CD4-positive, CD25-positive, alpha-beta regulatory T cell (primary cell): ENCODE data around the gene BLTP3B. TPM values are rescaled to one million over a fixed set of nuclear protein-coding genes. Genes with fewer than 3 reads are reported as not detected.
A peak's percentile ranks its signal among the peaks of the same experiment; 100 is the strongest.

Experiments used
- ATAC-seq, 2 donors: fragments of 150-1000 bp; cut with Tn5 transposase; one replicate each; pipeline ENCODE4 v1.10.0; 2021; ENCODE audit warnings: low read depth in 2 of 2, moderate number of reproducible peaks in 2 of 2, moderate library complexity in 1 of 2
- DNase-seq, 3 donors: peaks; one replicate each; pipeline versions ENCODE4 v3.0.0 to v3.0.0-alpha.2; 2012 to 2022; ENCODE audit warnings: mixed read lengths in 1 of 3
- H3K27ac ChIP-seq: one replicate; pipeline ENCODE4 v1.7.0; 2013; ENCODE audit warnings: mild to moderate bottlenecking, low read length; ENCODE audit not compliant: insufficient read depth, poor library complexity, severe bottlenecking
- H3K27me3 ChIP-seq: one replicate; pipeline ENCODE4 v1.7.0; 2013; ENCODE audit warnings: low read length; ENCODE audit not compliant: control insufficient read depth, insufficient read depth
- H3K36me3 ChIP-seq: one replicate; pipeline ENCODE4 v1.7.0; 2013; ENCODE audit warnings: mild to moderate bottlenecking, low read length, moderate library complexity; ENCODE audit not compliant: control insufficient read depth, insufficient read depth
- H3K4me1 ChIP-seq: 2 replicates; pipeline ENCODE4 v1.7.0; 2013; ENCODE audit warnings: mild to moderate bottlenecking, low read length; ENCODE audit not compliant: insufficient read depth, control insufficient read depth, poor library complexity, severe bottlenecking
- H3K4me3 ChIP-seq: one replicate; pipeline ENCODE4 v1.7.0; 2013; ENCODE audit warnings: low read depth, mild to moderate bottlenecking, low read length, moderate library complexity
- H3K9me3 ChIP-seq, 2 experiments: 1 replicate in 1 of 2; 2 replicates in 1 of 2; pipeline ENCODE4 v1.7.0; 2013; ENCODE audit warnings: low read length in 2 of 2, mild to moderate bottlenecking in 1 of 2, moderate library complexity in 1 of 2; ENCODE audit not compliant: control insufficient read depth in 2 of 2
- H3K27ac Mint-ChIP-seq, 3 donors: one replicate each; pipeline ENCODE4 v1.8.0; 2020 to 2022; ENCODE audit warnings: mild to moderate bottlenecking in 3 of 3, mixed read lengths in 3 of 3, moderate library complexity in 2 of 3
- H3K27me3 Mint-ChIP-seq: one replicate; pipeline ENCODE4 v1.8.0; 2022; ENCODE audit warnings: mild to moderate bottlenecking, mixed read lengths
- H3K36me3 Mint-ChIP-seq: one replicate; pipeline ENCODE4 v1.8.0; 2020; ENCODE audit warnings: mixed read lengths
- H3K4me1 Mint-ChIP-seq, 4 donors: one replicate each; pipeline ENCODE4 v1.8.0; 2020 to 2022; ENCODE audit warnings: mixed read lengths in 4 of 4, mild to moderate bottlenecking in 1 of 4
- H3K4me3 Mint-ChIP-seq, 4 donors: one replicate each; pipeline ENCODE4 v1.8.0; 2020 to 2022; ENCODE audit warnings: mild to moderate bottlenecking in 4 of 4, mixed read lengths in 4 of 4, moderate library complexity in 3 of 4
- H3K9me3 Mint-ChIP-seq, 7 donors: one replicate each; pipeline ENCODE4 v1.8.0; 2020 to 2022; ENCODE audit warnings: mixed read lengths in 7 of 7, mild to moderate bottlenecking in 3 of 7, moderate library complexity in 2 of 7
- polyA plus RNA-seq, 4 donors: library from polyadenylated mRNA; unstranded; fragments of 300-500 nt; fragmentation: Illumina TruSeq; gene quantifications; one replicate each; pipeline ENCODE4 v1.2.3, GENCODE V29; 2021
- total RNA-seq: library from RNA; stranded (reverse); gene quantifications from one replicate; pipeline ENCODE4 v1.2.3, GENCODE V29; 2022

The BLTP3B gene
- total and polyA plus RNA-seq, 5 donors from 2014 or later: 12.1 to 26.5 (median 16.9) TPM

DNA sequence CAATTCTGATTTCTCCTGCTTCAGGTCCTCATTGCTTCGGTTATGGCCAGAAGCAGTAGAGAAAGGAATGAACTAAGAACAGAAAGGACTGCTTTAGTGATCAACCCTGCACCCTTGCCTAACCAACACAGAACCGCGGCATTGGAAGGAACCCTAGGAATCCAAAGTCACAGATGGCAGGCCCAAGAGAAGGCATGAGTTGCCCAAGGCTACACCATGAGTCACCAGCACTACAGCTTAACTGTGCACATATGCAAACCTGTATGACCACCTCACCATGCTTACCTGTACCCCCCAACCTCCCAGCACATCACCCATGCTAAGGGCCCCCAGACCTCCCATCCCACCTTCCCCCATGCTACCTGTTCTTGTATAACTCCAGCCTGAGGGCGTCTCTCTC, 25.9 kb upstream of the BLTP3B start:
- H3K36me3 Mint-ChIP-seq: peaks cover 4% of the 10 kb centered on the region
- Histone ChIP-seq H3K27ac (no peak overlapping the region), H3K4me1 (peaks cover 2% of the 10 kb centered on the region), H3K36me3 (peaks cover 6% of the 10 kb centered on the region), H3K27me3 (no peaks in the 10 kb centered on the region), H3K4me3 (no peak overlapping the region), H3K9me3 (no peaks in the 10 kb centered on the region)
- H3K4me1 Mint-ChIP-seq: peaks cover 2 to 9% (median 7%) of the 10 kb centered on the region in 4 donors
- H3K27ac Mint-ChIP-seq: no peak overlapping the region
- no peaks in the 10 kb centered on the region for H3K9me3 Mint-ChIP-seq
- no peak for DNase-seq
- no peak for ATAC-seq
- no peaks in the 10 kb centered on the region for H3K27me3 Mint-ChIP-seq
- no peak overlapping the region for H3K4me3 Mint-ChIP-seq

DNA sequence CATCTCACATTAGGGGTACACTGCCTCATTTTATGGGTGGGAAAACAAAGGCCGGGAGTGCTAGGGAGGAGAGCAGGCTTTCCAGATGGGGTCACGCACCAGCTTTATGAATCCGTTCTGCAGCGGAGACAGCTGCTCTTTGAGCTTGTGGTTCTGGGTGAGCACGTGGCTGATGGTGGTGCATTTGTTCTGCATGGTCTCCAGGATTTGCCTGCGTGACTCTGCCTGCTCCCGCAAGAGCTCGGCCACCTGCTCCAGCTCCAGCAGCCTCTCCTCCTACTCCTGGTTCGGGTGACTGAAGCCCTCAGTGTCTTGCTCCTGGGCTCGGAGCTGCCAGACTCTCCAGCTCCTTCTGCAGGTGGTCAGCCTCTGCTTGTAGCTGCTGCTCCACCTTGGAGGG, 23.6 kb upstream of the BLTP3B start:
- Histone ChIP-seq H3K9me3 (no peaks in the 10 kb centered on the region), H3K27ac (no peak overlapping the region), H3K36me3 (peaks cover 2% of the 10 kb centered on the region), H3K4me3 (no peak overlapping the region), H3K4me1 (peaks cover 5% of the 10 kb centered on the region), H3K27me3 (no peaks in the 10 kb centered on the region)
- DNase-seq (no peak), ATAC-seq (no peak)
- Mint-ChIP-seq H3K9me3 (no peaks in the 10 kb centered on the region), H3K4me1 (peaks cover 6 to 15% (median 10%) of the 10 kb centered on the region in 4 donors), H3K27ac (no peak overlapping the region), H3K4me3 (no peak overlapping the region), H3K36me3 (peaks cover 4% of the 10 kb centered on the region), H3K27me3 (no peaks in the 10 kb centered on the region)

DNA sequence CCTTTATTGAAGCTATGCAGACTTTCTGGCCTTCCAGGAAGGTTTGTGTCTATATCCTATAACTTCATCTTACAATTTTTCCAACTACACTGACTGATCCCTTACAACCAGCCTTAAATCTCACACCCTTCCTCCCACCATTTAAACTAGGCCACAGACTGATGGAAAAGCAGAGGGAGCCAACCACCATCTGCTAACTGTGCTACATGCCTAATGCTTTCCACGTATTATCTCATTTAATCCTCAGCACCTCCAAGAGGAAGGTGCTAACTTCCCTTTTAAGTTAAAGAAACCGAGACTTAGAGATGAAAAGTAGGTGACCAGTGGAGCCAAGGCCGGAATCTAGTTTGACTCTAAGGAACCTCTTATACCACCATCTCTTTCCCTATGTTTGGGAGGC, 22.7 kb upstream of the BLTP3B start:
- no peaks in the 10 kb centered on the region for H3K27me3 ChIP-seq

DNA sequence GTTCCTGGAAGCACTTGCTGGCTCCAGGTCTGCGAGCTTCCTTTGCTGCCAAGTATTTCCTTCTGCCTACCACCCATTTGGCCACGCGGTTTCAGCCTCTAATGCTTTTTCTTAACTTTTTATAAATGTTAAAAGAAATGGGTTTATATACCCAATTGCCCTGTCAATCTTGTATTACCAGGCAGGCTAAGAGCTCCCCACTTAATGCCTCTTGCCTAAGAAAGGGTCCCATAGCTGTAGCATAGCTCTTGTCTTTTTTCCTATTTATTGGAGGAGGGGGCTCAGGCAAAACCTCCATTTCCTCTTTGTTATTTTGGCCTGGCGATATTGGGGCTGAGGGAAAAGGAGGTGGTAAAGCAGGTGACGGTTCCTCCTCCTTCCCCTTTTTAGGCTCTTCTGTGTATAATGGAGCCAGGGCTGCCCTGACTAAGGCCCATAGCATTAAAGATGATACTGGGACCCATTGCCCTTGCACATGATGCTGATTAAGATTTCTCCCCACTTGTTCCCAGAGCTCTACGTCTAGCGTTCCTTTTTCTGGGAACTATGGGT, 21.6 kb upstream of the BLTP3B start:
- DNase-seq: no peak
- Histone ChIP-seq H3K4me1 (peaks cover 5% of the 10 kb centered on the region), H3K9me3 (no peaks in the 10 kb centered on the region), H3K4me3 (no peak overlapping the region), H3K27ac (no peak overlapping the region), H3K27me3 (no peaks in the 10 kb centered on the region), H3K36me3 (peaks cover 2% of the 10 kb centered on the region)
- Mint-ChIP-seq H3K4me1 (peaks cover 6 to 15% (median 10%) of the 10 kb centered on the region in 4 donors), H3K27me3 (no peaks in the 10 kb centered on the region), H3K27ac (peak overlapping the region in 1 of 3 donors; percentile 72), H3K9me3 (no peaks in the 10 kb centered on the region), H3K4me3 (peak overlapping the region in 3 of 4 donors; percentile 17 to 78 (median 72)), H3K36me3 (peaks cover 11% of the 10 kb centered on the region)
- ATAC-seq: peak in 1 of 2 donors; percentile 3

More for the DNA sequence above, 22.7 kb upstream of the BLTP3B start:
- peaks cover 6 to 15% (median 10%) of the 10 kb centered on the region in 4 donors for H3K4me1 Mint-ChIP-seq
- peaks cover 4% of the 10 kb centered on the region for H3K36me3 Mint-ChIP-seq
- H3K4me3 Mint-ChIP-seq: no peak overlapping the region
- no peaks in the 10 kb centered on the region for H3K27me3 Mint-ChIP-seq
- H3K4me3 ChIP-seq: no peak overlapping the region
- H3K4me1 ChIP-seq: peaks cover 5% of the 10 kb centered on the region
- H3K27ac Mint-ChIP-seq: no peak overlapping the region
- H3K9me3 Mint-ChIP-seq: no peaks in the 10 kb centered on the region
- no peaks in the 10 kb centered on the region for H3K9me3 ChIP-seq
- H3K36me3 ChIP-seq: peaks cover 2% of the 10 kb centered on the region
- no peak overlapping the region for H3K27ac ChIP-seq
- no peak for ATAC-seq
- no peak for DNase-seq

DNA sequence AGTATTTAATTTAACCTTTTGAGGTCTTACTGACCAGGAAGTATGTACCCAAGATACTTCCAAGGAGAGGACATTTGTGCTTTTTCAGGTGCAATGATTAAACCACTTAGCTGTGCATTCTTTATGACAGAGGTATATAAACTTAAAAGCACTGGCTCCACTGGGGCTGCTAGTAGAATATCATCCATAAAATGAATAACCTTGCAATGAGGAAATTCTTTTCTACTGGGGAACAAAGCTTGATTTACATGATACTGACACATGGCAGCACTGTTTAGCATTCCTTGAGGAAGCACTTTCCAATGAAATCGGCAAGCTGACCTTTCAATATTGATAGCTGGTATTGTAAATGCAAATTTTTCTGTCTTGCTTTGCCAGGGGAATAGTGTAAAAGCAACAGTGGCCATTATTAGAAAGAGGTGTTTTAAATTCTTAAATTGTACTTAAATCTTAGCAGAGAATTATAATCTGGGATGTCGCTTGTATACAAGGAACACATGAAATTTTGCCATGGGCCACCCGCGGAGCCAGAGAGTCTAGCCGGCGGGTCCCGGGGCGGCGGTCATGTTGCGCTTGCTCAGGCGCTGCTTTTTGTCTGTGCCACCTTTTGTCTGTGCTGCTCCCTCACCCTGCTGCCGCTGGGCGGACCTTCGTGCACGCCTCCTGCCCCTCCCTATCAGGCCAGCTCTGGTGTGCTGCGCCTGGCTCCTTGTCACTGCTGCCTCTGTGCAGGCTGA, 20.9 kb upstream of the BLTP3B start:
- H3K4me1 Mint-ChIP-seq: peaks cover 6 to 15% (median 10%) of the 10 kb centered on the region in 4 donors
- H3K4me3 Mint-ChIP-seq: peak overlapping the region in 3 of 4 donors; percentile 17 to 78 (median 72)
- H3K9me3 Mint-ChIP-seq: no peaks in the 10 kb centered on the region
- no peaks in the 10 kb centered on the region for H3K27me3 ChIP-seq
- peaks cover 11% of the 10 kb centered on the region for H3K36me3 Mint-ChIP-seq
- H3K27ac Mint-ChIP-seq: peak overlapping the region in 1 of 3 donors; percentile 72
- H3K4me3 ChIP-seq: peak overlapping the region; percentile 33
- H3K4me1 ChIP-seq: peaks cover 5% of the 10 kb centered on the region
- H3K27ac ChIP-seq: no peak overlapping the region
- H3K36me3 ChIP-seq: peaks cover 2% of the 10 kb centered on the region
- no peaks in the 10 kb centered on the region for H3K27me3 Mint-ChIP-seq
- H3K9me3 ChIP-seq: no peaks in the 10 kb centered on the region
- peak; percentile 98 to 100 for ATAC-seq
- peak; percentile 39 to 85 (median 61) for DNase-seq

DNA sequence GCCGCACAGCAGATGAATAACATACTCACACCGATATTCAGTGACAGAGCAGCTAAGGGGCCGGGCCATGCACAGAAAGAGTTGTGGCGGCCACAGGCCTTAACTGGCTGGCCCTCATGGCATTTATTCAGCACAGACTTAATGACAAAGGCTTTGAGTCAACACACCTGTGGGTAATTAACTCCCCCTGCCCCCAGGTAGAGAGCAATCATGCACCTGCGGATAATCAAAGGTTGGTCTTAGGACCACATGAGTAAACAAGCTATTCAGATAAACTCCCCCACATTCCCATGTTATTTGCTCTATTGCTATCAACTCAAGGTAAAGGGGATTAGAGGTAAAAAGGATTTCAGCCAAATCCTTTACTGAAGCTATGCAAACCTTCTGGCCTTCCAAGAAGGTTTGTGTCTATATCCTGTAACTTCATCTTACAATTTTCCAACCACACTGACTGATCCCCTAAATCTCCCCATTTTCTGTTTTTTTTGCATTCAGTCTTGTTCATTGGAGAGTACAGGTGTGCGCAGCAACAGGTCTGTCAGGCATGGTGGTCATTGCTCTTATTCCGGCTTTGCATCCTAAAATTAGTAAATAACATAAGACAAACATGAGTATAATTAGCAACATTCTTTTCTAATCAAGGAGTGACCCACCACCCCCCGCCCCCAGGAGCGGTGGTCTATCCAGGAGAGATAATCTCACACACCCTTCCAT, 16.9 kb upstream of the BLTP3B start:
- H3K27me3 Mint-ChIP-seq: no peaks in the 10 kb centered on the region
- H3K27ac ChIP-seq: no peak overlapping the region
- peaks cover 7% of the 10 kb centered on the region for H3K36me3 Mint-ChIP-seq
- H3K4me1 ChIP-seq: peaks cover 8% of the 10 kb centered on the region
- H3K9me3 Mint-ChIP-seq: no peaks in the 10 kb centered on the region
- H3K4me3 ChIP-seq: no peak overlapping the region
- ATAC-seq (no peak), DNase-seq (no peak)
- H3K36me3 ChIP-seq: no peaks in the 10 kb centered on the region
- H3K9me3 ChIP-seq: no peaks in the 10 kb centered on the region
- peak overlapping the region in 1 of 3 donors; percentile 32 for H3K27ac Mint-ChIP-seq
- peaks cover 8 to 19% (median 10%) of the 10 kb centered on the region in 4 donors for H3K4me1 Mint-ChIP-seq
- no peaks in the 10 kb centered on the region for H3K27me3 ChIP-seq
- no peak overlapping the region for H3K4me3 Mint-ChIP-seq

DNA sequence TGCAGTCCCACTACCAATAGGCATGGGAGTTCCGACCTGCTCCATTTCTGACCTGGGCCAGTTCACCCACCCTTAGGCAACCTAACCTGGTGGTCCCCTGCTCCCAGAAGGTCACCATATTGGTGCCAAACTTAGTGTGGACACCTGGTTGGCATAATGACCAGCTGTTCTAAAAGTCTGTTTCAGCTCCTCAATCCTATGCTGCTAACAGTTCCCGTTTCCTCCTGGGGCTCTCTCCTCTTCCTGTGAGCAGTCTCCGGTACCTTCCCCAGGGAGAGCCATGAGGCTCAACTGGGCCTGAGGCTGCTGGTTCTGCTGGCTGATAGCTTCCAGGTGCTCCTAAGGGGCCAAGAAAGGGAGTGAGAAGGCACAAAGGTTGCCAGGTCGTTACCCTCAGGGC, 15.9 kb upstream of the BLTP3B start:
- ATAC-seq: no peak
- Histone ChIP-seq H3K27ac (no peak overlapping the region), H3K36me3 (no peaks in the 10 kb centered on the region), H3K27me3 (no peaks in the 10 kb centered on the region), H3K4me1 (peaks cover 7% of the 10 kb centered on the region), H3K9me3 (no peaks in the 10 kb centered on the region), H3K4me3 (no peak overlapping the region)
- DNase-seq: no peak
- Mint-ChIP-seq H3K9me3 (no peaks in the 10 kb centered on the region), H3K4me1 (peaks cover 2 to 12% (median 5%) of the 10 kb centered on the region in 4 donors), H3K36me3 (peaks cover 7% of the 10 kb centered on the region), H3K27ac (no peak overlapping the region), H3K27me3 (no peaks in the 10 kb centered on the region), H3K4me3 (no peak overlapping the region)
